HTR-8/SVneo (cell line): Measurements from ENCODE around the gene OR2AG2.

Experiments
- DNase-seq: peaks from one replicate; pipeline ENCODE4 v3.0.0; 2011; ENCODE audit warnings: low spot score, mixed read lengths; ENCODE audit not compliant: insufficient read length
- FAIRE-seq: peaks from 2 replicates; lab custom pipeline; 2011; peaks lifted over from hg19 to GRCh38; lab: Jason Lieb, UNC

The OR2AG2 gene

GRCh38 chr11:6745018-6745417, 26.8 kb downstream of the OR2AG2 start:
- DNase-seq, result no peak
- FAIRE-seq, result no peak

GRCh38 chr11:6742260-6742659, 29.5 kb downstream of the OR2AG2 start:
- no peak for FAIRE-seq
- no peak for DNase-seq

GRCh38 chr11:6738590-6738989, 33.2 kb downstream of the OR2AG2 start:
- no peak for DNase-seq
- no peak for FAIRE-seq

GRCh38 chr11:6737872-6738466, 33.8 kb downstream of the OR2AG2 start:
- FAIRE-seq (no peak), DNase-seq (peak; percentile 38)

- DNase-seq (no peak), FAIRE-seq (no peak)
Observed at GRCh38 chr11:6736495-6737121, 35.2 kb downstream of the OR2AG2 start.

- no peak for DNase-seq
- FAIRE-seq, result no peak
Observed at GRCh38 chr11:6735306-6735705, 36.5 kb downstream of the OR2AG2 start.

- DNase-seq (no peak), FAIRE-seq (no peak)
Observed at GRCh38 chr11:6734616-6735015, 37.2 kb downstream of the OR2AG2 start.

GRCh38 chr11:6733326-6734275, 38.2 kb downstream of the OR2AG2 start:
- no peak for FAIRE-seq
- no peak for DNase-seq

- FAIRE-seq (no peak), DNase-seq (no peak)
Observed at GRCh38 chr11:6727971-6728760, 43.6 kb downstream of the OR2AG2 start.

GRCh38 chr11:6725386-6725896, 46.3 kb downstream of the OR2AG2 start:
- DNase-seq (no peak), FAIRE-seq (no peak)

- DNase-seq (no peak), FAIRE-seq (no peak)
Observed at GRCh38 chr11:6724013-6724412, 47.8 kb downstream of the OR2AG2 start.

- no peak for DNase-seq
- FAIRE-seq, result no peak
Observed at GRCh38 chr11:6721343-6721742, 50.4 kb downstream of the OR2AG2 start.

- DNase-seq (no peak), FAIRE-seq (no peak)
Observed at GRCh38 chr11:6719576-6719975, 52.2 kb downstream of the OR2AG2 start.

- DNase-seq, result no peak
- no peak for FAIRE-seq
Observed at GRCh38 chr11:6717426-6717825, 54.4 kb downstream of the OR2AG2 start.
